CD4-positive, CD25-positive, alpha-beta regulatory T cell (primary cell): Measurements from ENCODE around the gene THRAP3. TPM values are rescaled to one million over a fixed set of nuclear protein-coding genes. Genes with fewer than 3 reads are reported as not detected.

Experiments used
- ATAC-seq, 2 donors: fragments of 150-1000 bp; cut with Tn5 transposase; one replicate each; pipeline ENCODE4 v1.10.0; 2021; ENCODE audit warnings: low read depth in 2 of 2, moderate number of reproducible peaks in 2 of 2, moderate library complexity in 1 of 2
- DNase-seq, 3 donors: peaks; one replicate each; pipeline versions ENCODE4 v3.0.0 to v3.0.0-alpha.2; 2012 to 2022; ENCODE audit warnings: mixed read lengths in 1 of 3
- H3K27ac ChIP-seq: one replicate; pipeline ENCODE4 v1.7.0; 2013; ENCODE audit warnings: mild to moderate bottlenecking, low read length; ENCODE audit not compliant: insufficient read depth, poor library complexity, severe bottlenecking
- H3K27me3 ChIP-seq: one replicate; pipeline ENCODE4 v1.7.0; 2013; ENCODE audit warnings: low read length; ENCODE audit not compliant: control insufficient read depth, insufficient read depth
- H3K36me3 ChIP-seq: one replicate; pipeline ENCODE4 v1.7.0; 2013; ENCODE audit warnings: mild to moderate bottlenecking, low read length, moderate library complexity; ENCODE audit not compliant: control insufficient read depth, insufficient read depth
- H3K4me1 ChIP-seq: 2 replicates; pipeline ENCODE4 v1.7.0; 2013; ENCODE audit warnings: mild to moderate bottlenecking, low read length; ENCODE audit not compliant: insufficient read depth, control insufficient read depth, poor library complexity, severe bottlenecking
- H3K4me3 ChIP-seq: one replicate; pipeline ENCODE4 v1.7.0; 2013; ENCODE audit warnings: low read depth, mild to moderate bottlenecking, low read length, moderate library complexity
- H3K9me3 ChIP-seq, 2 experiments: 1 replicate in 1 of 2; 2 replicates in 1 of 2; pipeline ENCODE4 v1.7.0; 2013; ENCODE audit warnings: low read length in 2 of 2, mild to moderate bottlenecking in 1 of 2, moderate library complexity in 1 of 2; ENCODE audit not compliant: control insufficient read depth in 2 of 2
- H3K27ac Mint-ChIP-seq, 3 donors: one replicate each; pipeline ENCODE4 v1.8.0; 2020 to 2022; ENCODE audit warnings: mild to moderate bottlenecking in 3 of 3, mixed read lengths in 3 of 3, moderate library complexity in 2 of 3
- H3K27me3 Mint-ChIP-seq: one replicate; pipeline ENCODE4 v1.8.0; 2022; ENCODE audit warnings: mild to moderate bottlenecking, mixed read lengths
- H3K36me3 Mint-ChIP-seq: one replicate; pipeline ENCODE4 v1.8.0; 2020; ENCODE audit warnings: mixed read lengths
- H3K4me1 Mint-ChIP-seq, 4 donors: one replicate each; pipeline ENCODE4 v1.8.0; 2020 to 2022; ENCODE audit warnings: mixed read lengths in 4 of 4, mild to moderate bottlenecking in 1 of 4
- H3K4me3 Mint-ChIP-seq, 4 donors: one replicate each; pipeline ENCODE4 v1.8.0; 2020 to 2022; ENCODE audit warnings: mild to moderate bottlenecking in 4 of 4, mixed read lengths in 4 of 4, moderate library complexity in 3 of 4
- H3K9me3 Mint-ChIP-seq, 7 donors: one replicate each; pipeline ENCODE4 v1.8.0; 2020 to 2022; ENCODE audit warnings: mixed read lengths in 7 of 7, mild to moderate bottlenecking in 3 of 7, moderate library complexity in 2 of 7
- polyA plus RNA-seq, 4 donors: library from polyadenylated mRNA; unstranded; fragments of 300-500 nt; fragmentation: Illumina TruSeq; gene quantifications; one replicate each; pipeline ENCODE4 v1.2.3, GENCODE V29; 2021
- total RNA-seq: library from RNA; stranded (reverse); gene quantifications from one replicate; pipeline ENCODE4 v1.2.3, GENCODE V29; 2022

THRAP3 gene
- total and polyA plus RNA-seq, 5 donors from 2014 or later, result 62.5 to 84.4 (median 73.0) TPM

GRCh38 chr1:36350659-36351226, 126.5 kb downstream of the THRAP3 start:
- Histone ChIP-seq H3K4me1 (peaks cover 17% of the 10 kb centered on the region), H3K4me3 (no peak overlapping the region), H3K9me3 (no peaks in the 10 kb centered on the region), H3K36me3 (peaks cover 49% of the 10 kb centered on the region), H3K27me3 (no peaks in the 10 kb centered on the region), H3K27ac (peak overlapping the region; percentile 48)
- Mint-ChIP-seq H3K4me1 (peaks cover 0 to 30% (median 17%) of the 10 kb centered on the region in 4 donors), H3K9me3 (no peaks in the 10 kb centered on the region), H3K27me3 (no peaks in the 10 kb centered on the region), H3K36me3 (peaks cover 26% of the 10 kb centered on the region), H3K4me3 (peak overlapping the region in 3 of 4 donors; percentile 24 to 56 (median 25)), H3K27ac (peak overlapping the region; percentile 89 to 95 (median 94))
- peak; percentile 85 to 87 for ATAC-seq
- peak in 2 of 3 donors; percentile 32 to 78 for DNase-seq

DNA sequence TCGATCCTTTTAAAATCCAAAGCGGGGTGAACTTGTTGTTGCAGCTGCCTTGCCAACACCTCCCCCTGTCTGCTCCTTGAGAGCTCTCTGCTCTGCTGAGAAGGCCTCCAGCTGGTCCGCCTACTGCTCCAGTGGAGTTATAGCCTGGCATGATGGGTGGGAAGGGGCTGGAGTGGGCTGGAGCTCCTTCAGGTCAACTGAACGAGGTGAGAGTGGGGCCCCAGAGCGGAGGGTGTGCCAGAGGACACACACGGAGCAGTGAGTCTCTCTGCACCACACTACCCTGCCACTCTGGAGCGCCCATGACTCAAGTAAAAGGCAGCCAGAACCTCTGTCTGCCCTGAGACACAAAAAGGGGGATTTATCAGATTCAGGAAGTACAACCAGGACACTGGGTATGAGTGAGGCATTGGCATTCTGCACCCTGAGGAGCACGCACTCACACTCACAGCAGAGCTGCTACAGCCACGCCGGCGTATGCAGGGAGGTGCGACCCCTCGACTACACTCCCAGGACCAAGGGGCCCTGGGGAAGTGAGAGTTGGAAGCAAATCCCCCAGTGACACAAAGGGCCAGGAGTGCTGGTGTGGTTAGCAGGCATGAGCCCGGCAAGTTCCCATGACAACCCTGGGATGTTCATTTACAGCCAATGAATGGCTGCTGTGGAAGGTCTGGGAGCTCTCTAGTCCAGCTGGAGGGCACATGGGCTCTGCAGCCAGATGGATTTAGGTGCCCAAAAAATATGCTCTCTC, 127.2 kb downstream of the THRAP3 start:
- H3K9me3 Mint-ChIP-seq, result no peaks in the 10 kb centered on the region
- DNase-seq, result no peak
- ATAC-seq, result peak in 1 of 2 donors; percentile 11
- Histone ChIP-seq H3K36me3 (peaks cover 47% of the 10 kb centered on the region), H3K4me1 (peaks cover 17% of the 10 kb centered on the region), H3K4me3 (no peak overlapping the region), H3K27me3 (no peaks in the 10 kb centered on the region), H3K27ac (peak overlapping the region; percentile 48), H3K9me3 (no peaks in the 10 kb centered on the region)
- no peaks in the 10 kb centered on the region for H3K27me3 Mint-ChIP-seq
- H3K4me3 Mint-ChIP-seq, result peak overlapping the region in 1 of 4 donors; percentile 56
- H3K27ac Mint-ChIP-seq, result peak overlapping the region in 2 of 3 donors; percentile 89 to 95
- H3K4me1 Mint-ChIP-seq, result peaks cover 0 to 28% (median 17%) of the 10 kb centered on the region in 4 donors
- peaks cover 26% of the 10 kb centered on the region for H3K36me3 Mint-ChIP-seq

GRCh38 chr1:36352125-36352909, 128.1 kb downstream of the THRAP3 start:
- Mint-ChIP-seq H3K36me3 (peaks cover 25% of the 10 kb centered on the region), H3K4me3 (peak overlapping the region in 1 of 4 donors; percentile 47)
- peaks cover 42% of the 10 kb centered on the region for H3K36me3 ChIP-seq

DNA sequence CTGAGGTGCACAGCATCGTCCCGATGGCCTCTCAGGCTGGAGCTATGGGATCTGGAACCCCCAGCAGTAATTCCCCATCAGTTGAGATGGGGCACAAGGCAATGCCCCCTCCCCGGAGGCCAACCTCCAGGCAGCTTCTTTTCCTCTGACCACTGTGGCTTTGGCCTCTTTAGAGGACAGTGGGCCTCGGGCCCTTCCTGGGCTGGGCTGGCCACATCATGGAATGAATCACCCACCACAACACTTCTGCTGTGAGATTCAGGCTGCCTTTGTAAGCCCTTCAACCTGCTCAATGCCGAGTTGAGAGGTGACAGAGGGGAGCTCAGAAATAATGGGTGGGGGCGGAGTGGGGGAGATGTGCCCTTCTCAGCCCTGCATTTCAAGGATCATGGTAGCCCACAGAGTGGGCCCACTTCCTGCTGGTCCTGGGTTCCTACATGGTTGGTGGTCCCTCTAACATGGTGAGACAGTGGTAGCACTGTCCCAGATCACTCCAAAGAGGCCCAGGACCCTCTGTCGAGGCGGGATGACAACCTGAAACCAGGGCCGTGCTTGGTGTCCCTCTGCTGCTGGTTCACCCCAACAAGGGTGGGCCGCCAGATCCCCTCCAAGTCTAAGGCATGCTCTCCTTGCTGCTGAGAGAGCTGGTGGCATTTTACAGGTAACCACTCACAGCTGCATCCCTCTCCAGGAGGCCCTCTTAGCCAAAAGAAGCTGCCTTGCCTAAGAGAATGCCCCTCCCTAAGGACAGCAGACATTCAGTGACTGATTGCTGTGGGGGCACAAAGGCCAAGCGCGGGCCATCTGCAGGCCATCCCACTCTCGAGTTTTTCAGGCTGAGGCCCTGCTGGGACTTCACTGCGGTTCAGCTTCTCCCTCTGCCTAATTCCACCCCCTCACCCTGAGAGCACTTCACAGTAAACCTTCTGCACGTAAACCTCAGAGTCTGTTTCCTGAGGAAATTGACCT, 129.0 kb downstream of the THRAP3 start:
- Histone ChIP-seq H3K4me3 (no peak overlapping the region), H3K9me3 (no peaks in the 10 kb centered on the region), H3K4me1 (peaks cover 17% of the 10 kb centered on the region), H3K27me3 (no peaks in the 10 kb centered on the region), H3K27ac (no peak overlapping the region), H3K36me3 (peaks cover 45% of the 10 kb centered on the region)
- Mint-ChIP-seq H3K4me3 (no peak overlapping the region), H3K36me3 (peaks cover 23% of the 10 kb centered on the region), H3K9me3 (no peaks in the 10 kb centered on the region), H3K27ac (peak overlapping the region in 1 of 3 donors; percentile 21), H3K4me1 (peaks cover 0 to 32% (median 16%) of the 10 kb centered on the region in 4 donors), H3K27me3 (no peaks in the 10 kb centered on the region)
- DNase-seq (no peak), ATAC-seq (no peak)

More at GRCh38 chr1:36352125-36352909, 128.1 kb downstream of the THRAP3 start:
- Mint-ChIP-seq H3K27me3 (no peaks in the 10 kb centered on the region), H3K27ac (peak overlapping the region in 2 of 3 donors; percentile 38 to 89), H3K9me3 (no peaks in the 10 kb centered on the region), H3K4me1 (peaks cover 0 to 28% (median 17%) of the 10 kb centered on the region in 4 donors)
- DNase-seq, result no peak
- no peaks in the 10 kb centered on the region for H3K27me3 ChIP-seq
- H3K27ac ChIP-seq, result no peak overlapping the region
- ATAC-seq, result no peak
- no peak overlapping the region for H3K4me3 ChIP-seq
- no peaks in the 10 kb centered on the region for H3K9me3 ChIP-seq
- peaks cover 17% of the 10 kb centered on the region for H3K4me1 ChIP-seq

DNA sequence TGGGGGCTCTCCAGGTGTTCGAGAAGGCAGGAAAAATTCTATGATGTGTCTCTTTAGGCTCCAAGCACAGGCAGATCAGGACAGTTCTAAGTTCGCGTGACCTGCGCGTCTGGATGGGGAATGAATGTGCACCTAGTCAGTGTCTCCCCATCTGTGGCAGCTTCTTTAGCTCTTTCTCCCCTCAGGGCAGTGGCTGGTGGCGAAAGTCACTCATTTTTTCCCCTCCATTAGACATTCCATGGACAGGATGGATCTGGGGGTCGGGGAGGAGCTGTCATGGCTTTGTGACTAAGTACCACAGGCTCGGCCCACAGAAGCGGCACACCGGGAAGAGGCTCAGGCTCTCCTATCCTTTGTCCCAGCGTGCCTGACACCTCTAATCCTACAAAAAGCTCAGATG, 130.2 kb downstream of the THRAP3 start:
- Histone ChIP-seq H3K27ac (no peak overlapping the region), H3K27me3 (no peaks in the 10 kb centered on the region), H3K4me1 (peaks cover 21% of the 10 kb centered on the region), H3K36me3 (peaks cover 43% of the 10 kb centered on the region), H3K4me3 (no peak overlapping the region), H3K9me3 (no peaks in the 10 kb centered on the region)
- H3K4me3 Mint-ChIP-seq, result no peak overlapping the region
- peaks cover 22% of the 10 kb centered on the region for H3K36me3 Mint-ChIP-seq
- peak overlapping the region in 1 of 3 donors; percentile 65 for H3K27ac Mint-ChIP-seq
- no peaks in the 10 kb centered on the region for H3K9me3 Mint-ChIP-seq
- DNase-seq (no peak), ATAC-seq (no peak)
- H3K27me3 Mint-ChIP-seq, result no peaks in the 10 kb centered on the region
- peaks cover 0 to 38% (median 16%) of the 10 kb centered on the region in 4 donors for H3K4me1 Mint-ChIP-seq

Other genes with a start within 250 kb of the THRAP3 start
- gene TEKT2, start 140.3 kb upstream of the THRAP3 start, total RNA-seq, result 0.81 TPM
- not detected for gene TEKT2, start 140.3 kb upstream of the THRAP3 start, polyA plus RNA-seq
- gene ADPRS, start 135.6 kb upstream of the THRAP3 start, total RNA-seq, result 20.6 TPM
- 10 to 100 TPM; 21.4 to 41.6 (median 28.4) TPM for gene ADPRS, start 135.6 kb upstream of the THRAP3 start, polyA plus RNA-seq
- gene COL8A2, start 99.2 kb upstream of the THRAP3 start, total RNA-seq, result not detected
- gene COL8A2, start 99.2 kb upstream of the THRAP3 start, polyA plus RNA-seq, result under 1 TPM in 1 of 4 donors, not detected in 3; 0.03 TPM
- gene TRAPPC3, start 75.0 kb upstream of the THRAP3 start, total RNA-seq, result 45.6 TPM
- gene TRAPPC3, start 75.0 kb upstream of the THRAP3 start, polyA plus RNA-seq, result 100 to 1,000 TPM; 112 to 137 (median 126) TPM
- gene MAP7D1, start 68.3 kb upstream of the THRAP3 start, total RNA-seq, result 178 TPM
- gene MAP7D1, start 68.3 kb upstream of the THRAP3 start, polyA plus RNA-seq, result 10 to 100 TPM; 10.1 to 16.3 (median 13.1) TPM
- 3.2 TPM for gene SH3D21, start 81.9 kb downstream of the THRAP3 start, total RNA-seq
- under 1 TPM; 0.26 to 0.42 (median 0.33) TPM for gene SH3D21, start 81.9 kb downstream of the THRAP3 start, polyA plus RNA-seq
- 12.7 TPM for gene EVA1B, start 99.2 kb downstream of the THRAP3 start, total RNA-seq
- gene EVA1B, start 99.2 kb downstream of the THRAP3 start, polyA plus RNA-seq, result 10 to 100 TPM in 3 of 4 donors, 1 to 10 TPM in 1; 8.7 to 18.0 (median 12.9) TPM
- gene STK40, start 161.5 kb downstream of the THRAP3 start, total RNA-seq, result 30.1 TPM
- gene STK40, start 161.5 kb downstream of the THRAP3 start, polyA plus RNA-seq, result 10 to 100 TPM; 27.1 to 36.4 (median 30.3) TPM
- 33.8 TPM for gene LSM10, start 173.5 kb downstream of the THRAP3 start, total RNA-seq
- gene LSM10, start 173.5 kb downstream of the THRAP3 start, polyA plus RNA-seq, result 100 to 1,000 TPM; 142 to 153 (median 145) TPM
- not detected for gene OSCP1, start 226.0 kb downstream of the THRAP3 start, total RNA-seq
- gene OSCP1, start 226.0 kb downstream of the THRAP3 start, polyA plus RNA-seq, result 1 to 10 TPM in 2 of 4 donors, under 1 TPM in 2; 0.35 to 1.8 (median 0.73) TPM
- gene MRPS15, start 239.9 kb downstream of the THRAP3 start, total RNA-seq, result 36.7 TPM
- 10 to 100 TPM; 67.6 to 97.2 (median 72.3) TPM for gene MRPS15, start 239.9 kb downstream of the THRAP3 start, polyA plus RNA-seq